SJCRH30 (cell line): ENCODE data around the gene LCE1D. TPM values are rescaled to one million over a fixed set of nuclear protein-coding genes. Genes with fewer than 3 reads are reported as not detected.

Experiments used
- DNase-seq, 2 experiments: peaks; one replicate each; pipeline ENCODE4 v3.0.0-alpha.2; 2015 to 2020
- H3K27ac ChIP-seq: fragments of 250-450 bp; sonication (Bioruptor Pico); 2 replicates; pipeline ENCODE4 v1.5.1; 2020; ENCODE audit warnings: mild to moderate bottlenecking, moderate library complexity
- H3K27me3 ChIP-seq: fragments of 250-450 bp; sonication (Bioruptor Pico); 2 replicates; pipeline ENCODE4 v1.5.1; 2020; ENCODE audit warnings: mild to moderate bottlenecking, moderate library complexity
- H3K36me3 ChIP-seq: fragments of 250-450 bp; sonication (Bioruptor Pico); 2 replicates; pipeline ENCODE4 v1.5.1; 2020; ENCODE audit warnings: mild to moderate bottlenecking, moderate library complexity
- H3K4me1 ChIP-seq: fragments of 250-450 bp; sonication (Bioruptor Pico); 2 replicates; pipeline ENCODE4 v1.5.1; 2020; ENCODE audit warnings: mild to moderate bottlenecking, moderate library complexity
- H3K4me3 ChIP-seq: fragments of 250-450 bp; sonication (Bioruptor Pico); 2 replicates; pipeline ENCODE4 v1.5.1; 2020; ENCODE audit warnings: mild to moderate bottlenecking, moderate library complexity
- H3K9me3 ChIP-seq: fragments of 250-450 bp; sonication (Bioruptor Pico); replicated peaks from 2 replicates; pipeline ENCODE4 v1.5.1; 2020; ENCODE audit warnings: mild to moderate bottlenecking, moderate library complexity
- total RNA-seq: library from RNA; depleted of rRNA; stranded (reverse); fragments of >200 nt; shearing (Covaris generic); gene quantifications from 2 replicates; pipeline ENCODE4 v1.2.3, GENCODE V29; 2014

The LCE1D gene
- total RNA-seq, 1 experiment from 2014 or later, result not detected

- DNase-seq, result peak in 1 of 2 experiments; percentile 47
- H3K9me3 ChIP-seq, result no peaks in the 10 kb centered on the region
- no peaks in the 10 kb centered on the region for H3K27me3 ChIP-seq
- H3K4me3 ChIP-seq, result no peak overlapping the region
- H3K36me3 ChIP-seq, result no peaks in the 10 kb centered on the region
- H3K27ac ChIP-seq, result no peak overlapping the region
- no peaks in the 10 kb centered on the region for H3K4me1 ChIP-seq
Measured at GRCh38 chr1:152777510-152778137, 18.9 kb upstream of the LCE1D start.

GRCh38 chr1:152783095-152783494 is 13.4 kb upstream of the LCE1D start:
- no peak for DNase-seq

GRCh38 chr1:152786077-152786476 is 10.4 kb upstream of the LCE1D start, which contains the start of gene LCE1E:
LCE1E (plus strand) TSS chr1:152786257; CDS start chr1:152787300, 1,043 bp downstream.
- Histone ChIP-seq H3K27ac (no peak within 1 kb of the TSS), H3K27me3 (no peaks in the 10 kb centered on the region), H3K9me3 (no peaks in the 10 kb centered on the region), H3K36me3 (no peaks in the 10 kb centered on the region), H3K4me3 (no peak within 1 kb of the TSS), H3K4me1 (no peaks in the 10 kb centered on the region)
- DNase-seq, result no peak

More at GRCh38 chr1:152783095-152783494, 13.4 kb upstream of the LCE1D start:
- Histone ChIP-seq H3K27me3 (no peaks in the 10 kb centered on the region), H3K4me1 (no peaks in the 10 kb centered on the region), H3K36me3 (no peaks in the 10 kb centered on the region), H3K9me3 (no peaks in the 10 kb centered on the region), H3K4me3 (no peak overlapping the region), H3K27ac (no peak overlapping the region)

GRCh38 chr1:152795686-152796085 is 835 bp upstream of the LCE1D start:
- Histone ChIP-seq H3K27me3 (no peaks in the 10 kb centered on the region), H3K27ac (no peak overlapping the region), H3K36me3 (no peaks in the 10 kb centered on the region), H3K4me1 (no peaks in the 10 kb centered on the region), H3K4me3 (no peak overlapping the region), H3K9me3 (no peaks in the 10 kb centered on the region)
- no peak for DNase-seq

GRCh38 chr1:152801333-152801732 is 4.8 kb downstream of the LCE1D start:
- H3K36me3 ChIP-seq, result no peaks in the 10 kb centered on the region
- H3K27me3 ChIP-seq, result no peaks in the 10 kb centered on the region
- no peak overlapping the region for H3K27ac ChIP-seq
- H3K9me3 ChIP-seq, result no peaks in the 10 kb centered on the region
- no peak for DNase-seq
- no peaks in the 10 kb centered on the region for H3K4me1 ChIP-seq
- no peak overlapping the region for H3K4me3 ChIP-seq

GRCh38 chr1:152806576-152806975 is 10.1 kb downstream of the LCE1D start, which contains the start of gene LCE1C:
LCE1C (minus strand) TSS chr1:152806651; CDS start chr1:152805478, 1,173 bp downstream.
- no peak for DNase-seq
- Histone ChIP-seq H3K27ac (no peak within 1 kb of the TSS), H3K9me3 (no peaks in the 10 kb centered on the region), H3K4me1 (no peaks in the 10 kb centered on the region), H3K27me3 (no peaks in the 10 kb centered on the region), H3K4me3 (no peak within 1 kb of the TSS), H3K36me3 (no peaks in the 10 kb centered on the region)

GRCh38 chr1:152811050-152811449 is 14.5 kb downstream of the LCE1D start:
- Histone ChIP-seq H3K27ac (no peak overlapping the region), H3K27me3 (no peaks in the 10 kb centered on the region), H3K36me3 (no peaks in the 10 kb centered on the region), H3K4me3 (no peak overlapping the region), H3K4me1 (no peaks in the 10 kb centered on the region), H3K9me3 (no peaks in the 10 kb centered on the region)
- no peak for DNase-seq

- Histone ChIP-seq H3K9me3 (no peaks in the 10 kb centered on the region), H3K27me3 (no peaks in the 10 kb centered on the region), H3K4me3 (no peak within 1 kb of the TSS), H3K27ac (no peak within 1 kb of the TSS), H3K4me1 (no peaks in the 10 kb centered on the region), H3K36me3 (no peaks in the 10 kb centered on the region)
- DNase-seq, result no peak
Measured at GRCh38 chr1:152811671-152812070, 15.2 kb downstream of the LCE1D start, which contains the start of gene LCE1B. LCE1B (plus strand) TSS chr1:152811971; CDS start chr1:152812447, 476 bp downstream.

GRCh38 chr1:152817309-152817708 is 20.8 kb downstream of the LCE1D start:
- Histone ChIP-seq H3K4me3 (no peak overlapping the region), H3K27me3 (no peaks in the 10 kb centered on the region), H3K4me1 (no peaks in the 10 kb centered on the region), H3K36me3 (no peaks in the 10 kb centered on the region), H3K9me3 (no peaks in the 10 kb centered on the region), H3K27ac (no peak overlapping the region)
- DNase-seq, result no peak

GRCh38 chr1:152823294-152823693 is 26.8 kb downstream of the LCE1D start:
- Histone ChIP-seq H3K36me3 (no peaks in the 10 kb centered on the region), H3K27ac (no peak overlapping the region), H3K9me3 (no peaks in the 10 kb centered on the region), H3K4me3 (no peak overlapping the region), H3K4me1 (no peaks in the 10 kb centered on the region), H3K27me3 (no peaks in the 10 kb centered on the region)
- DNase-seq, result no peak

GRCh38 chr1:152824964-152825363 is 28.4 kb downstream of the LCE1D start:
- H3K9me3 ChIP-seq, result no peaks in the 10 kb centered on the region
- H3K27ac ChIP-seq, result no peak overlapping the region
- no peaks in the 10 kb centered on the region for H3K36me3 ChIP-seq
- no peaks in the 10 kb centered on the region for H3K4me1 ChIP-seq
- DNase-seq, result no peak
- H3K4me3 ChIP-seq, result no peak overlapping the region
- H3K27me3 ChIP-seq, result no peaks in the 10 kb centered on the region

GRCh38 chr1:152827173-152827572 is 30.7 kb downstream of the LCE1D start, which contains the start of gene LCE1A:
LCE1A (plus strand) TSS chr1:152827473; CDS start chr1:152827473, 0 bp downstream.
- Histone ChIP-seq H3K27ac (no peak within 1 kb of the TSS), H3K9me3 (no peaks in the 10 kb centered on the region), H3K4me1 (no peaks in the 10 kb centered on the region), H3K4me3 (no peak within 1 kb of the TSS), H3K36me3 (no peaks in the 10 kb centered on the region), H3K27me3 (no peaks in the 10 kb centered on the region)
- no peak for DNase-seq

- Histone ChIP-seq H3K4me3 (no peak overlapping the region), H3K4me1 (no peaks in the 10 kb centered on the region), H3K36me3 (no peaks in the 10 kb centered on the region), H3K27me3 (no peaks in the 10 kb centered on the region), H3K27ac (no peak overlapping the region), H3K9me3 (no peaks in the 10 kb centered on the region)
- no peak for DNase-seq
Measured at GRCh38 chr1:152836870-152837269, 40.3 kb downstream of the LCE1D start.

- Histone ChIP-seq H3K27me3 (no peaks in the 10 kb centered on the region), H3K4me3 (no peak within 1 kb of the TSS), H3K27ac (no peak within 1 kb of the TSS), H3K9me3 (no peaks in the 10 kb centered on the region), H3K4me1 (no peaks in the 10 kb centered on the region), H3K36me3 (no peaks in the 10 kb centered on the region)
- DNase-seq, result no peak
Measured at GRCh38 chr1:152842556-152842955, 46.0 kb downstream of the LCE1D start, which contains the start of gene LCE6A. LCE6A (plus strand) TSS chr1:152842856; CDS start chr1:152843521, 665 bp downstream.
